ENCODE data around the gene EVC2.

Gene EVC2, protein sequence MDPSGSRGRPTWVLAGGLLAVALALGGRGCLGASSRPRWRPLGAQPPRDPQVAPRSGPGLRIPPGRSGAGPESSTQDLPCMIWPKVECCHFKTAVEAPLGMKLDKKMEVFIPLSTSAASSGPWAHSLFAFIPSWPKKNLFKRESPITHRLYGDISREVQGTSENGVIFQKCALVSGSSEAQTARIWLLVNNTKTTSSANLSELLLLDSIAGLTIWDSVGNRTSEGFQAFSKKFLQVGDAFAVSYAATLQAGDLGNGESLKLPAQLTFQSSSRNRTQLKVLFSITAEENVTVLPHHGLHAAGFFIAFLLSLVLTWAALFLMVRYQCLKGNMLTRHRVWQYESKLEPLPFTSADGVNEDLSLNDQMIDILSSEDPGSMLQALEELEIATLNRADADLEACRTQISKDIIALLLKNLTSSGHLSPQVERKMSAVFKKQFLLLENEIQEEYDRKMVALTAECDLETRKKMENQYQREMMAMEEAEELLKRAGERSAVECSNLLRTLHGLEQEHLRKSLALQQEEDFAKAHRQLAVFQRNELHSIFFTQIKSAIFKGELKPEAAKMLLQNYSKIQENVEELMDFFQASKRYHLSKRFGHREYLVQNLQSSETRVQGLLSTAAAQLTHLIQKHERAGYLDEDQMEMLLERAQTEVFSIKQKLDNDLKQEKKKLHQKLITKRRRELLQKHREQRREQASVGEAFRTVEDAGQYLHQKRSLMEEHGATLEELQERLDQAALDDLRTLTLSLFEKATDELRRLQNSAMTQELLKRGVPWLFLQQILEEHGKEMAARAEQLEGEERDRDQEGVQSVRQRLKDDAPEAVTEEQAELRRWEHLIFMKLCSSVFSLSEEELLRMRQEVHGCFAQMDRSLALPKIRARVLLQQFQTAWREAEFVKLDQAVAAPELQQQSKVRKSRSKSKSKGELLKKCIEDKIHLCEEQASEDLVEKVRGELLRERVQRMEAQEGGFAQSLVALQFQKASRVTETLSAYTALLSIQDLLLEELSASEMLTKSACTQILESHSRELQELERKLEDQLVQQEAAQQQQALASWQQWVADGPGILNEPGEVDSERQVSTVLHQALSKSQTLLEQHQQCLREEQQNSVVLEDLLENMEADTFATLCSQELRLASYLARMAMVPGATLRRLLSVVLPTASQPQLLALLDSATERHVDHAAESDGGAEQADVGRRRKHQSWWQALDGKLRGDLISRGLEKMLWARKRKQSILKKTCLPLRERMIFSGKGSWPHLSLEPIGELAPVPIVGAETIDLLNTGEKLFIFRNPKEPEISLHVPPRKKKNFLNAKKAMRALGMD

DNA sequence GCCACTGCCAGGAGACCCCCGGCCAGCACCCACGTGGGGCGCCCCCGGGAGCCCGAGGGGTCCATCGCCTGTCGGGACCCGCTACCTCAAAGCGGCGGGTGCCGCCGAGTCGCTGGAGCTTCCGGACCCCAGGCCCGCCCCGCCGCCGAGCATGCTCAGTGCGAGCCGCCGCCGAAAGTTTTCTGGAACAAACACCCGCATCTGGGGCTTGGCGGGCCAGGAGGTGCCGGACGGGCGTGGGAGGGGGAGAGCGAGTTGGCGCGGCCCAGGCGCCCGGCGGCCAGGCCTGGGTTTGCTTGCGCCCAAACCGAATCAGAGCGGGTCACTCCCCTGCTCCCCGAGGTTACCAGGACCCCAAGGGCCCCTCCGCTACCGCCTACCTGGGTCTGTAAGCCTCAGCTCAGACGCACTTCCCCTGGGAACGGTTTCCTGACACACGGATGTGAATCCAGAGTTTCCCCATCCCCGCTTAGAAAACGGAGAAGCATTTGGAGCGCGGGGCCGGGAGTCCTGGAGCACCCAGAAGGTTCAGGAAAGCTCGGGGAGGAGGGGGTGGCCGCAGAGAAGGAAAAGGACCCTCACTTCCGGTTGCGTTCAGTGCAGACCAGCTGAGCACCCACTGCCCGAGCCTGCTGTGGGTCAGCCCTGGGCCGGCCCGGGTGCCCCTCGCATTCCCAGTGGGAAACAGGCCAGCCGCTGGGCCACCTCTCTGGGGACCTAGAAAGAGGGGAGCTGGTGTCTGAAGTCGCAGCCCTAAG, at the start of gene EVC2:
TSS of gene EVC2 (minus strand) at position 111 of the 758 bp plus-strand sequence. CDS start at position 65, 46 bp downstream.
- peak; percentile 63 for DNase-seq (ENCODE audit: low read depth)

DNA sequence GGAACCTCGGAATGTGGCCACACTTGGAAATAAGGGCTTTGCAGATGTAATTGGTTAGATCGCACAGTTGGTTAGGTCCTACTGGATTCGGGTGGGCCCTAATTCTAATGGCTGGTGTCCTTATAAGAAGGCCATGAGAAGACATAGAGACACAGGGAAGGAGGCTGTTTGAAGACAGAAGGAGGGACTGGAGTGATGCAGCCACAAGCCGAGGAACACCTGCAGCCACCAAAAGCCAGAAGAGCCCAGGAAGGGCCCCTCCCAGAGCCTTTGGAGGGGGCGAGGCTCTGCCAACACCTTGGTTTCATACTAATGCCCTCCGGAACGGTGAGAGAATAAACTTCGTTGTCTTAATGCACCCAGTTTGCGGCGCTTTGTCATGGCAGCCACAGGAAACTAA, 49.6 kb upstream of the EVC2 start:
- DNase-seq (ENCODE audit: low read depth), result no peak

DNA sequence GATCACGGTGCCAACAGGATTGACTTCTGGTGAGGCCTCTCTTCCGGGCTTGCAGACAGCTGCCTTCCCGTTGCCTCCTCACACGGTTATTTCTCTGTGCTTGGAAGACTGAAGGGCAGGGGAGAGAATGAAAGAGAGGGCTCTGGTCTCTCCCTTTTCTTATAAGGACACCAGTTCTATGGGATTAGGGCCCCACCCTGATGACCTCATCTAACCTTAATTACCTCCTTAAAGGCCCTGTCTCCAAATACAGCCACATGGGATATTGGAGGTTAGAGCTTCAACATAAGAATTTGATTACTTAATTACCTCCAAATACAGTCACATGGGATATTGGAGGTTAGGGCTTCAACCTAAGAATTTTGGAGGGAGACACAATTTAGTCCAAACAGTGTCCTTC, 49.2 kb upstream of the EVC2 start:
- DNase-seq (ENCODE audit: low read depth), result no peak

DNA sequence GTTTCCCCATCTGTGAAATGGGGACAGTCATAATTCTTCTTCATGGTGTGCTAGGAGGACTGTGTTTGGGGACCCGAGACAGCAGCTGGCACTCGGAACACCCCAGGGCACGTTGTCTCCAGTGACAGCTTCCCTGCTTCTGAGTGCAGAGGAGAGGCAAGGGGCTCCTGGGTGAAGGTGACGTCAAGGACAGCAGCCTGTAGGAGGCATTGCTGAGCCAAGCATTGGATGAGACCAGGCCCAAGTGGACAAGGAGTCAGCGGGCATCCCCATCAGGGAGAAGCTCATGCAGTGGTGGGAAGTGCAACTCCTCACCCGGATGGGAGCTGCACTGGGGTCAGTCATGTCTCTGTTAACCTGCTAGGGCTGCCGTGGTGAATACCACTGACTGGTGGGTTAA, 48.7 kb upstream of the EVC2 start:
- DNase-seq (ENCODE audit: low read depth), result no peak

DNA sequence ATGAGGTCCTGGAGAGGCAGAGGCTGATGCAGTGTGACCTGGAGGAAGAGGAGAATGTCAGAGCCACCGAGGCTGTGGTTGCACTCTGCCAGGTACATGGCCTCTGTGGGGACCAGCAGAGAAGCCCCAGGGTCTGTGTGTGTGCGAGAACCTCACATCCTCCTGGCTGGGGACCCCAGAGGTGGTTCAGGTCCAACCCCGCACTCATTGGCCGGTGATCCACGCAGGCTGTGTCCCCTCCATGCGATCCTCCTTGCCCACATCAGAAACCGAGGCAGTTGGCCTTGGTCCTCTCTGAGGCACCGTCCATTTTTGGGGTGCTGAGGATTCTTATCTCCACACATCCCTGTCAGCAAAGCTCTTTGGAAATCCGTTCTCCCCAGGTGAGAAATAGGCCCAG, 47.9 kb upstream of the EVC2 start:
- no peak for DNase-seq (ENCODE audit: low read depth)

DNA sequence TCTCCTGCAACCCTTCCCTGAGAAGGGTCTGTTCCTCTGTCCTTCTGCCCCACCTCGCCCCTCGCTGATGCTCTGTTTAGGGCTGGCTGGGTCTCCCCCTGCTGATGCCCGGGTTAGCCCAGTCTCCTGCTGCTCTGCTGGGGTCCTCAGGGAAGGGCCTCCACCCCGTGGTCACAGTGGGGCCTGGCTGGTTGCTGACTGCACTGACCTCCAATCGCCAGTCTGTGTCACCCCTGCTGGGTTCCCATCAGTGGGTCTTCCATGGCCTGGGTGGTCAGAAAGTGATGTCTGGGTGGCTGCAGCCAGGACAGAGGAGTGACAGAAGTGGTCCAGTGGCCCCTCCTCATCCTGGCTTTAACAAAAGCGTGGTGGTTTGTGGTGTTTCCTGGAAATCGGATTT, 47.3 kb upstream of the EVC2 start:
- no peak for DNase-seq (ENCODE audit: low read depth)

DNA sequence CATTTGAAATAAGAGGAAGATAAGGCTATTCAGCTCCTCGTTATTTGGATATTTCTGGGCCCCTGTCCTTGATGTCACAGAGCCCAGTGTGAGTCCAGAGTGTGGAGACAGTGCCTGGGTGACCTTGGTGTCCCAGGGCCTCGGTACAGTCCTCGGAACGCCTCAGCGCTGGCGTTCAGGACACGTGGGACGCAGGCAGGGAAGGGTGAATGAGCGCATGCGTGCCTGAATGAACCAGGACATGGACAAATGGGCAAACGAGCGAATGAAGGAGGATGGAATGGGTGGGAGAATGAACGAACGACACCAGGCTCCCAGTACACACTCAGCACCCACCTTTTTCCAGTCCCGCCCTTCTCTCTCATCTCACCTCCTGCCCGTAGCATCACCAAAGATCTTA, 46.8 kb upstream of the EVC2 start:
- DNase-seq (ENCODE audit: low read depth), result no peak

DNA sequence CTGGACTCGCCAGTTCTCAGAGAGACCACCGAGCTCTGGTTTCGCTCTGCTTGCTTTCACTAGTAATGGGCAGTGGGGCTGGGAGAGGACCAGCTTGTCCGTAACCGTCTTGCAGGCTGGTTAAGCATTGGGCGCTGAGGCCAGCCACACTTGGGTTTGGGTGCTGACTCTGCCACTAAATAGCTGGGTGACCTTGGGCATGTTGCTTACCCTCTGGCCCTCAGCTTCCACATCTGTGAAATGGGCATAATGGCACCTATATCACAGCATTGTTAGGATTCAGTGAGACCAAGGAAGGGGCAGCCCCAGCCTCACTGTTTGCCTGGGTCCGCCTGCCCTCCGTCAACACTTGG, 46.1 kb upstream of the EVC2 start:
- no peak for DNase-seq (ENCODE audit: low read depth)

DNA sequence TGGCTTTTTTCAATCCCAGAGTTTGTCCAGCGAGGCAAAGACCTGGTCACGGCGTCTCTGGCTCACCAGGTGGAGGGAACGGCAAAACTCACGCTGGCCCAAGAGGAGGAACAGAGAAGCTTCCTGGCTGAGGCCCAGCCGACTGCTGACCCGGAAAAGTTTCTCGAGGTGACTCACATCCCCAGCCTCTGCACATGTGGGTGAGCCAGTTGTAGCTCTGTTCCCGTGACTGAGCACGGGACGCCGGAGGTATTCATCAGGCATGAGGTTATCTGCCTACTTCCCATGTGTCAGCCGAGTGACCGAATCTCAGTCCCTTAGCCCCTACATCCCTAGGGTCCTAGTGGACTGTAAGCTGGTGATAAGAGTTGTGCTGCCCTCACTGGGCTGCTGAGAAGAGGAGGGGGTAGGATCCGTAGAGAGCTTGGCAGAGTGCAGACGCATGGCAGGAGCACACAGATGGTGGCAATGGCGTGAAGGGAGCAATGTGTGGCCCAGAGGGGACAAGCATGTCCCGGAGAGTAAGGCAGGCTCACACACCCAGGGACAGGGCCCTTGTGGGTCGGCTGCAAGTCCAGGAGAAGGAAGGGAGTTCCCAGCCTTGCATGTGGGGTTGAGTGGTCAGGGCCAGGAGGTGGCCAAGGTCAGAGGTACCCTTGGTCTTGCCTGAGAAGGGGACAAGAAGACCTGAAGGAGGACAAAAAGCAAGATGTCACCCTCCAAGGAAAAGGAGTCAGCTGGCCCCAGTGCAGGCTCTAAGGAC, 45.6 kb upstream of the EVC2 start:
- DNase-seq (ENCODE audit: low read depth), result peak; percentile 87

DNA sequence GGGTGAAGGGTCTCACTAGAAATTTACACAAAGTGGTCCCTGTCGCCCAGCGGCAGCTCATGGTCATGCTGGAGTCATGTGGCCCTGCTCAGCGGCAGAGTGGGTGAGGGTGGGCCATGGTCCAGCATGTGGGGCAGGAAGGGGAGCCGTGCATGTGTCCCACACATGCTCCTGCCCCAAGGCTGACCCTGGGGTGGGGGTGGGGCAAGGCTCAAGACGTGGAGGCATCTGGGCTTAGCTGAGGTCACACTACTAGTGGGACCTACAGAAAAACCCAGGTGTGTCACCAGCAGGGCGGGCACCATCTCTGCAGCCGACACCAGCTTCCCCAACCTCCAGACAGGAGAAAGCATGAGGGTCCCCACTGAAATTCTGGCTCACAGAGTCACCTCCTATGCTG, 45.0 kb upstream of the EVC2 start:
- no peak for DNase-seq (ENCODE audit: low read depth)

DNA sequence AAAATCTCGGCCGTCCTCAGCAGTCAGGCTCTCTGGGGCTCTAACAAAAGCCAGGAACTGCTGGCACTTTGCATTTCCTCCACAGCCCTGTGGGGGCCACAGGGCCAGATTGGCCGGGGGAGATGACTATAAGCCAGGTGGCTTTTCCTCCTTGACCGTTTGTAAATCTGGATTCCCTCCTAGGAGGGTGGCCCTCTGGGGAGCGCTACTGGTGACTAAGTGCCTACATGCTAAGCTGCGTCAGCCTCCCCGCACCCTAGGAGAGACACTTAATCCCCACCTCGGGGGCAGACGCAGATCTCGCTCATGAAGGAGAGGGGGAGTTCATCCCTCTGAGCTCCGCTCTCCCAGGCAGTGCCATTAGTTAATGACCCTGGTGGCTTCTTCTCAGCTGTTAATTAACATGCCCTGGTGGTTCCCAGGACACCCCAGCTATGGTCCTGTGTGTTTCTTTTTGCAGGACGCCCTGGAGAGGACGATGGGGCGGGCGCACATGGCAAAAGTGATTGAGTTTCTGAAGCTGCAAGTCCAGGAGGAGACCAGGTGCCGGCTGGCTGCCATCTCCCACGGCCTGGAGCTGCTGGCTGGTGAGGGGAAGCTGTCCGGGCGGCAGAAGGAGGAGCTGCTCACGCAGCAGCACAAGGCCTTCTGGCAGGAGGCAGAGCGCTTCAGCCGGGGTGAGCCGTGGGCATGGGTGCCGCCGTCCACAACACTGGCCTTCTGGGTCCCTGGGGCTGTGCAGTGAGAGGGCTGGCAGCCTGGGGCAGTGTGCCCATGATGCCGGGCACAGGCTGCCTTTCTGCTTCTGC, 44.2 kb upstream of the EVC2 start:
- DNase-seq (ENCODE audit: low read depth), result no peak

DNA sequence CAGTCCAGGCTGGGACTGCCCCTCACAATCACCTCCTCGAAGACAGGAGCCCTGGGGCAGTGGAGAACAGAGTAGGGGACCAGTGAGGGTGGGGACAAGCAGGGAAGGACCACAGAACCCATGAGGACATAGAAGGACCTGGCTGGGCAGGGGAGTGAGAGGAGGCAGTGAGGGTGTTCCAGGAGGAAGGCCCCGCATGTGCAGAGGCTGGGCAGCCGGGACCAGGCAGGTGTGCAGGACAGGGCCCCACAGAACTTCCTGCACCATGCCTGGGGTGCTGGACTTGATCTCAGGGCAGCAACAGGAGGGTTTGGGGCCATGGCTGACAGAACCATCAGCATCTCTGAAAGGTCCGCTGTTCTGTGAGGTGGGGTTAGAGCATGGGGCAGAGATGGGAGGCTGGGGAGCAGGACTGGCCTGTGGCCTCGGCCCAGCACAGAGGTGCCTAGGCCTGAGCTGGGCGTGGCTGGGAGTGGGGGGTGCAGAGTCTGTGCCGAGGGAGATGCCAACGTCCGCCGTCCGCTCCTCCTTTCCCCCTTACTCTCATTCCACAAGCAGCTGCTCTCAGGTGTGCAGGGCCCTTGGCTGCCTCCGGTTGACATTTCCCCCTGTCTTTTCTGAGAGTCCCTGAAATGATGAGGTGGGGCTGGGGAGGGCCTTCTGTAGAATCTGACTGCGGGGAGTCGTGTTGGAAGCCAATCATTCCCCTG, 43.5 kb upstream of the EVC2 start:
- DNase-seq (ENCODE audit: low read depth), result no peak

DNA sequence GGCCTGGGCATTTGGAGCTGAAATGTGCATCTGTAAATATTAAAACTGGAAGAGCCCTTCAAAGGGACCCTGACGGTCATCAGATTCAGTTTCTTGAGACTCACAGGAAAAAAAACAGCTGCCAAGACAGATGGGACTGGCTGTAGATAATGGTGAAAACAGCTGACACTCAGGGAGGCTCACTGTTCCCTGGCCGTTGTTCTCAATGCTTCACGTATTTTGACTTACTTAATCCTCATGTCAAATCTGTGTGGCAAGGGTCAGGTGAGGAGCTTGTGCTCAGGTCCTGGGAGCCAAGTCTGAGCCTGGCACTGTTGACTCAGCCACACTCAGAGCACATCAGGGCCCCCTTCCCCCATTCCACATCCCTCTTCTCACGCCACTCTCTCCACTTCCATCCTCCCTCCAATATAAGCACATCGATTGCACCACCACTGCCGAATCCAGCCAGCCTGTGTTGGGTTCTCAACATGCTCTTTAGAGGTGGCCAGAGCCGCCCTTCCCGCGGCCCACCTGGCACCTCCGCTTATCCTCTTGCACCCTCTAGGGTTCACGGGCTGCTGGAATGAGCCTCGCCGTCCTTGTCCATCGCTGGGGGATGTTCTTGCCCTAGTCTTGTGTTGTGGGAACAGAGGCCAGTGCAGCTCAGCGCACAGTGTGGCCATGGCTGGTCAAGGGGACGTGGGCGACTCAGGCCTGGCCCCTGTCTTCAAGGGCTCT, 42.7 kb upstream of the EVC2 start:
- peak; percentile 82 for DNase-seq (ENCODE audit: low read depth)

DNA sequence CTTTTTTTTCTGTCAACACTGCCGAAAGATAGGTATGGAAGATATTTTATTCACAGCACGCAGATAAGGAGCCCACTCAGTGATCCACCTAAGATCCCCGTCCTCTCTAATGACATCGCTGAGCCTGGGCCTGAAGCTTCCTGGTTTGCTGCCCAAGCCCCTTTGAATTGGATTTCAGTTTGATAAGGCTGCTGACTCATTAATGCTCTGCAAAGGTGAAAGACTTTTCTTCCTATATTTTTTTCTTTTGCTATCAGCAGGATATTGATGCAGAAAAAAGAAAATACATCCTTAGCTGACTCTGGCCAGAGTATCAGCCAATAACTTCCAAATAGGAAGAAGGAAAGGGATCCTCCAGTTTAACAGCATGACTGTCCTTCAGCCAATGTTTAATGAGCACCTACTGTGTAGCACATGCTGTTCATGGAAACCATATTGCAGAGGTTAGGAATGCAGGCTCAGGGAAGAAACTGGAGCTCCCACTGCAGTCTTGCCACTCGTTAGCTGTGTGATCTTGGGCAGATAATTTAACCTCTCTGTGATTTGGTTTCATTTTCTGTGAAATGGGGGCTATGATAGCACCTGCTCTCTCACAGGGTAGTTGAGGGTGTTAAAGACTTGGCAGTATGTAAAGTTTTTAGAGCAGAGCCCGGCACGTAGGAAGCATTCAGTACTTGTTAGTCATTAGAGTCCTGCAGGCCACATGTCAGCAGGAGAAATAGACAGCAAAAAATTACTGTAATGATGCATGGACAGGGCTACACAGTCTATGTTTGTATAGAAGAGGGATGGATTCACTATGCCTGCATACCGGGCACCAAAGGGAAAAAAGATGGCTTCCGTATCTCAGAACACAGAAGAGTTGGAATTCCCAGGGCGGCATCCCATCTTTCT, 41.9 kb upstream of the EVC2 start:
- peak; percentile 93 for DNase-seq (ENCODE audit: low read depth)

DNA sequence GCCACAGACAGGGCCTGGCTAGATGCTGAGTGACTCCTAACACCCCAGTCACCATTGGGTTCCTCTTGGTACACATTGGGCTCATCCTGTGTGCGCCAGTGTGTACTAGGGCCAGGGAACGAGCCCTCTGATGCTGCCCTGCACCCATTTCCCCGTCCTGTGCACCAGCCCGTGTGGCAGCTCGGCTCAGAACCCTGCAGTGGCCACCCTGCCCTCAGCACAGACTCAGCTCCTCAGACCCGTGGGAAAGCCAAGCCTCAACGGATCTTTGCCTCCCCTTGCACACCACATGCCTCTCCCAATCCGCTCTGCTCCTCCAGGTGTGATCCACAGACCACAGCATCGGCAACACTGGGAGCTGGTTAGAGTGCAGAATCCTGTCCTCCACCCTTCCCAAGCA, 41.2 kb upstream of the EVC2 start:
- DNase-seq (ENCODE audit: low read depth), result no peak

DNA sequence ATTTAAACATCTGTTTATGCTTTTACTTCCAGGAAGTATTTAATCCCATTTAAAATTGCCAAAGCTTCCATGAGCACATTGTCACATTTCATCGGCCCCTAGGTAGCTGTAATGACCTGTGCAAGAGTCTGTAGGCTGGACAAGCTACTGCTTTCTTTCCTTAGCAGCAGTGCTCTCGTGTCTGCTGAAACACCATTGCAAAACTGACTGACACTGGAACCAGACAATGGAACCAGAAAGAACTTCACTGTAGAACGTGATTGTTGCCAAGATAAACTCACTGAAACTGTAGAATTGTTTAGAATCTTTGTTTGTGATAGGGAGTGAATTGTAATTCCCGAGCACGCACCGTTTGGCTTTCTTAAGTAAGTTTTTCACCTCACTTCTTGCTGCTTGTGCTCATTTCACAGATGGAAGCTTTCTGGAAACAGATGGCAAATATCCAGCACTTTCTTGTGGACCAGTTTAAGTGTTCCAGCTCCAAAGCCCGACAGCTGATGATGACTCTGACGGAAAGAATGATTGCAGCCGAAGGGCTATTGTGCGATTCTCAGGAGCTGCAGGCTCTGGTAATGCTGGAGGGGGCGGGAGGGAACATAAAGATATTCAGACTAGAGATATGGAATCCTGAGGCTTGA, 39.5 kb upstream of the EVC2 start:
- peak; percentile 98 for DNase-seq (ENCODE audit: low read depth)
